Lower leg skin (tissue), 4 donors: ENCODE data around the gene SWT1. TPM values are rescaled to one million over a fixed set of nuclear protein-coding genes. Genes with fewer than 3 reads are reported as not detected.

Experiments
- DNase-seq, 2 donors: peaks; one replicate each; pipeline ENCODE4 v3.0.0-alpha.2; 2019; ENCODE audit warnings: low spot score in 2 of 2
- H3K4me3 ChIP-seq: fragments of 200-600 bp; sonication (generic); 2 replicates; pipeline ENCODE4 v1.5.1; 2017; ENCODE audit warnings: mild to moderate bottlenecking, low read depth; ENCODE audit not compliant: poor library complexity, severe bottlenecking
- POLR2A ChIP-seq, 2 donors: fragments of 450-650 bp; IDR thresholded peaks; one replicate each; pipeline ENCODE4 v1.6.1; 2016 to 2017; ENCODE audit warnings: antibody characterized with exemption in 2 of 2, mild to moderate bottlenecking in 1 of 2, moderate library complexity in 1 of 2
- WGBS, 2 donors: methylation state at CpG; one replicate each; pipeline ENCODE4 v1.1.5; 2018; 5-methylcytosine and 5-hydroxymethylcytosine counted together
- intact Hi-C: fragments of 100-400 bp; cut with DNase I; formaldehyde crosslinking; loops from one replicate; pipeline ENCODE4 v1.15.0; 2023; ENCODE audit warnings: low total_unique reads
- total RNA-seq, 4 donors: library from RNA; depleted of rRNA; stranded (reverse); fragments of >200 nt; gene quantifications; one replicate each; pipeline ENCODE4 v1.1.0, GENCODE V29; 2016
- TF ChIP-seq, protein P1 (sequence below), 3 donors: fragments of 450-650 bp; IDR thresholded peaks; one replicate each; pipeline ENCODE4 v1.5.1; 2016; ENCODE audit warnings: antibody characterized with exemption in 3 of 3, mild to moderate bottlenecking in 3 of 3, moderate library complexity in 2 of 3

The SWT1 gene
- total RNA-seq, 4 donors from 2014 or later: 3.9 to 6.3 (median 4.5) TPM

- WGBS, 2 donors: 46 to 55% methylated on average over 4 of the region's 4 CpGs
- intact Hi-C loops: no loop called here
These were observed 168.4 kb downstream of the SWT1 start for GRCh38 chr1:185325413-185325812.

GRCh38 chr1:185328255-185328654, 171.3 kb downstream of the SWT1 start:
- H3K4me3 ChIP-seq: no peak overlapping the region
- 92 to 98% methylated on average over 4 of the region's 4 CpGs for whole genome bisulfite sequencing, 2 donors
- no peak for TF ChIP-seq POLR2A (IDR thresholded peaks at IDR 0.05)
- TF ChIP-seq, protein P1, sequence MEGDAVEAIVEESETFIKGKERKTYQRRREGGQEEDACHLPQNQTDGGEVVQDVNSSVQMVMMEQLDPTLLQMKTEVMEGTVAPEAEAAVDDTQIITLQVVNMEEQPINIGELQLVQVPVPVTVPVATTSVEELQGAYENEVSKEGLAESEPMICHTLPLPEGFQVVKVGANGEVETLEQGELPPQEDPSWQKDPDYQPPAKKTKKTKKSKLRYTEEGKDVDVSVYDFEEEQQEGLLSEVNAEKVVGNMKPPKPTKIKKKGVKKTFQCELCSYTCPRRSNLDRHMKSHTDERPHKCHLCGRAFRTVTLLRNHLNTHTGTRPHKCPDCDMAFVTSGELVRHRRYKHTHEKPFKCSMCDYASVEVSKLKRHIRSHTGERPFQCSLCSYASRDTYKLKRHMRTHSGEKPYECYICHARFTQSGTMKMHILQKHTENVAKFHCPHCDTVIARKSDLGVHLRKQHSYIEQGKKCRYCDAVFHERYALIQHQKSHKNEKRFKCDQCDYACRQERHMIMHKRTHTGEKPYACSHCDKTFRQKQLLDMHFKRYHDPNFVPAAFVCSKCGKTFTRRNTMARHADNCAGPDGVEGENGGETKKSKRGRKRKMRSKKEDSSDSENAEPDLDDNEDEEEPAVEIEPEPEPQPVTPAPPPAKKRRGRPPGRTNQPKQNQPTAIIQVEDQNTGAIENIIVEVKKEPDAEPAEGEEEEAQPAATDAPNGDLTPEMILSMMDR (IDR thresholded peaks at IDR 0.05): no peak
- intact Hi-C loops: no loop called here
- no peak for DNase-seq

More at GRCh38 chr1:185325413-185325812, 168.4 kb downstream of the SWT1 start:
- TF ChIP-seq, protein P1 (IDR thresholded peaks at IDR 0.05): no peak
- TF ChIP-seq POLR2A (IDR thresholded peaks at IDR 0.05): no peak
- H3K4me3 ChIP-seq: no peak overlapping the region
- DNase-seq: no peak

DNA sequence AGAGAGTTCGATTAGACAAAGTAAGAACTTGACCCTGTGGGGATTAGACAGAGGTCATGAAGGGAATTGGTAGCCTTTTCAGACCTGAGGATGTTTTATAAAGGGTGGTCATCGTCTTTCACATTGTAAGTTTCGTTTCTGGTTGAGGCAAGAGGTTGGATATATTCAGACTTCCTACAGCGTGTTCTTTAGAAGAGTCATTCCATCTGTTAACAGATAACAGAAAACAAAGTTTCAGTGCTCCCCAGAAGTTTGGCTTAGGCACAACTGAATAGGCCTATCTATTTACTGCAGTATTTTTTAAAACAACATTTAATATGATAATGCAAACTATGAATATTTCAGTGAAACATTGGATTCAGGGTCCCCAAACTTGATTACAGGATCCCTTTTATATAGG, 177.2 kb downstream of the SWT1 start:
- 87% methylated on average over 4 of the region's 4 CpGs for WGBS, 2 donors
- TF ChIP-seq, protein P1 (IDR thresholded peaks at IDR 0.05): no peak
- TF ChIP-seq POLR2A (IDR thresholded peaks at IDR 0.05): no peak
- intact Hi-C loops: no loop called here
- DNase-seq: no peak
- no peak overlapping the region for H3K4me3 ChIP-seq

GRCh38 chr1:185337246-185337645, 180.3 kb downstream of the SWT1 start:
- 73 to 79% methylated on average over 4 of the region's 4 CpGs for WGBS, 2 donors
- intact Hi-C loops: no loop called here
- no peak for TF ChIP-seq POLR2A (IDR thresholded peaks at IDR 0.05)
- TF ChIP-seq, protein P1 (IDR thresholded peaks at IDR 0.05): no peak

DNA sequence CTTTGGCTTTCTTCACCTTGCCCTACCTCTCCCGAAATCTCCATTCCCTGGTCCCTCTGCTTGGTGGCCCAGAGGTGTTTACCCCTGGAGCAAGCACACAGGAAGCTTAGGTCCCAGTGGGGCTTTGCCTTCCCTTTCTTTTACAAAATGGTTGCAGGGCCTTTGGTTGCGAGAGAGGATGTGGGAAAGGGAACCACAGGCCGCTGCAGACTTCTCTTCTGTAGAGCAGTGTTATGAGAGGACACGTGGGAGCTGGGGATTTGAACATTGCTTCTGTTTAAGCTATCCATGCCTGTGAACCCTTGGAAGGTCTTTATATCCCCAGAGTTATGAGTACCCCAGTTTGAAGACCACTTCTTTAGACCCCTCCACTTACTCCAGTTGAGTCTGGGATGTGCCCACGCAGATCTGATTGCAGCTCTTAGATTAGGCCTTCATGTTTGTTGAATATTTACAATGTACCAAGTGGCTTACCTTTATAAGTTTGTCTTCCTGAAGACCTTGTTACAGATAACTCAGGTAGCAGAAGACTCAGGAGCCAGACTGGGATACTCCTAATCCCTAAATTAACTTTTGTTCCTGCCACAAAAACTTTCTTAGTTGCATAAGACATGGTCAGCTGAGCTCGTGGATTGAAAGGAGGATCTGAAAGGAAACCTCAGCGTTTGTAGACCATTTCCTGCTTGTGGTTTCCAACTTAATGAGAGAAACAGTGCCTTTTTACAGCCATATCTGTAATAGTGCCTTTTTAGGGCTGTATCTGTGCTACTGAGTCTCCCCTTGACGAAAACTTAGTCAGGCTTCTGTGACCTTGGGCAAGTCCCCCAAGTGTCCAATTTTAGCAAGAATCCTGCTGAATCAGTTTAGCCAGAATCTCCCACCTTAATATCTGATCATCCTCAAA, 182.0 kb downstream of the SWT1 start:
- H3K4me3 ChIP-seq: no peak overlapping the region
- intact Hi-C loops: no loop called here
- TF ChIP-seq, protein P1 (IDR thresholded peaks at IDR 0.05): no peak
- TF ChIP-seq POLR2A (IDR thresholded peaks at IDR 0.05): no peak
- peak in 1 of 2 donors; percentile 31 for DNase-seq
- WGBS, 2 donors: 78 to 81% methylated on average over 8 of the region's 8 CpGs

More at GRCh38 chr1:185337246-185337645, 180.3 kb downstream of the SWT1 start:
- no peak overlapping the region for H3K4me3 ChIP-seq
- DNase-seq: no peak
